ENCODE measurements around the gene STK17A. TPM values are rescaled to one million over a fixed set of nuclear protein-coding genes. Genes with fewer than 3 reads are reported as not detected.

The STK17A gene
- total RNA-seq, 1 experiment from 2014 or later, result 75.4 TPM

DNA sequence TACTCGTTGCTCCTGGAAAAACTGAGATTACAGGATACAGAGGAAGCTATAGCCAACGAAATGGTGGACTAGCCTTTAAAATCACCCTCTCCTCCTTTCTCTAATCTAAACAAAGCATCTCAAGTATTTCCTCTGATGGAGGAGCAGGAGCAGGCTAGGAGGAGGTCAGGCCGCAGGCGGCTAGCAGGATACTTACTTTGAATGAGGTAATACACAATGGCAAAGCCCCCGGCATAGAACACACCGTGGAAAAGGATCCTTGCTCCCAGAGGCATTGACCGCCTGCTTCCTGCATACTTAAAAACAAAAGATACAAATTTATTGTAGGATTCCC lies 64.4 kb downstream of the STK17A start:
- TF ChIP-seq, protein P1, sequence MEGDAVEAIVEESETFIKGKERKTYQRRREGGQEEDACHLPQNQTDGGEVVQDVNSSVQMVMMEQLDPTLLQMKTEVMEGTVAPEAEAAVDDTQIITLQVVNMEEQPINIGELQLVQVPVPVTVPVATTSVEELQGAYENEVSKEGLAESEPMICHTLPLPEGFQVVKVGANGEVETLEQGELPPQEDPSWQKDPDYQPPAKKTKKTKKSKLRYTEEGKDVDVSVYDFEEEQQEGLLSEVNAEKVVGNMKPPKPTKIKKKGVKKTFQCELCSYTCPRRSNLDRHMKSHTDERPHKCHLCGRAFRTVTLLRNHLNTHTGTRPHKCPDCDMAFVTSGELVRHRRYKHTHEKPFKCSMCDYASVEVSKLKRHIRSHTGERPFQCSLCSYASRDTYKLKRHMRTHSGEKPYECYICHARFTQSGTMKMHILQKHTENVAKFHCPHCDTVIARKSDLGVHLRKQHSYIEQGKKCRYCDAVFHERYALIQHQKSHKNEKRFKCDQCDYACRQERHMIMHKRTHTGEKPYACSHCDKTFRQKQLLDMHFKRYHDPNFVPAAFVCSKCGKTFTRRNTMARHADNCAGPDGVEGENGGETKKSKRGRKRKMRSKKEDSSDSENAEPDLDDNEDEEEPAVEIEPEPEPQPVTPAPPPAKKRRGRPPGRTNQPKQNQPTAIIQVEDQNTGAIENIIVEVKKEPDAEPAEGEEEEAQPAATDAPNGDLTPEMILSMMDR (conservative IDR thresholded peaks at IDR 0.05; ENCODE audit: low read depth, low read length), result no peak
- TF ChIP-seq EZH2phosphoT487 (IDR thresholded peaks at IDR 0.05; ENCODE audit: borderline replicate concordance, low read length), result no peak
- no peak for TF ChIP-seq EZH2 (IDR thresholded peaks at IDR 0.05; ENCODE audit: low read length, unreplicated experiment)
- H3K4me2 ChIP-seq (ENCODE audit: low read length), result peak overlapping the region; percentile 71
- POLR2A ChIA-PET (ENCODE audit: unreplicated experiment), result interaction anchor here (0.5 to 1.5 kb wide), 2 partner anchors 10 to 65 kb away, joined by 4 to 45 read pairs; partner anchors contain the start of gene STK17A
- H4K20me1 ChIP-seq (ENCODE audit: low read length), result no peaks in the 10 kb centered on the region
- H3K27me3 ChIP-seq (ENCODE audit: low read length), result no peaks in the 10 kb centered on the region
- peak overlapping the region; percentile 33 for H3K4me3 ChIP-seq (ENCODE audit: low read length)
- ATAC-seq, result no peak
- H3K9ac ChIP-seq (ENCODE audit: low read length), result peak overlapping the region; percentile 88
- H3K36me3 ChIP-seq (ENCODE audit: low read depth, low read length), result peaks cover 23% of the 10 kb centered on the region
- peaks cover 64% of the 10 kb centered on the region for H3K79me2 ChIP-seq (ENCODE audit: low read length)
- TSS peak; percentile 50 for BruUV-seq (replicated peaks)
- peak overlapping the region; percentile 99 for H3K27ac ChIP-seq (ENCODE audit: low read length)
- intact Hi-C loops (cut with micrococcal nuclease), result loop anchor here (5.0 kb wide), 1 partner anchor 190 kb away; no protein-coding TSS in a partner anchor
- peaks cover 71% of the 10 kb centered on the region for H3K4me1 ChIP-seq (ENCODE audit: insufficient read depth, low read length)
- peaks cover 23% of the 10 kb centered on the region for H3F3A ChIP-seq (ENCODE audit: low read length, unreplicated experiment)
- CTCF ChIA-PET, result interaction anchor here (0.7 to 1.4 kb wide), 4 partner anchors 45 to 65 kb away, joined by 3 to 13 read pairs (median 6); partner anchors contain the start of gene STK17A
- H3K9me2 ChIP-seq (replicated peaks; ENCODE audit: low read length), result no peaks in the 10 kb centered on the region
- no peak for DNase-seq
- H3K9me3 ChIP-seq (ENCODE audit: low read length), result no peaks in the 10 kb centered on the region
- H2AFZ ChIP-seq (ENCODE audit: low read length), result no peak overlapping the region

DNA sequence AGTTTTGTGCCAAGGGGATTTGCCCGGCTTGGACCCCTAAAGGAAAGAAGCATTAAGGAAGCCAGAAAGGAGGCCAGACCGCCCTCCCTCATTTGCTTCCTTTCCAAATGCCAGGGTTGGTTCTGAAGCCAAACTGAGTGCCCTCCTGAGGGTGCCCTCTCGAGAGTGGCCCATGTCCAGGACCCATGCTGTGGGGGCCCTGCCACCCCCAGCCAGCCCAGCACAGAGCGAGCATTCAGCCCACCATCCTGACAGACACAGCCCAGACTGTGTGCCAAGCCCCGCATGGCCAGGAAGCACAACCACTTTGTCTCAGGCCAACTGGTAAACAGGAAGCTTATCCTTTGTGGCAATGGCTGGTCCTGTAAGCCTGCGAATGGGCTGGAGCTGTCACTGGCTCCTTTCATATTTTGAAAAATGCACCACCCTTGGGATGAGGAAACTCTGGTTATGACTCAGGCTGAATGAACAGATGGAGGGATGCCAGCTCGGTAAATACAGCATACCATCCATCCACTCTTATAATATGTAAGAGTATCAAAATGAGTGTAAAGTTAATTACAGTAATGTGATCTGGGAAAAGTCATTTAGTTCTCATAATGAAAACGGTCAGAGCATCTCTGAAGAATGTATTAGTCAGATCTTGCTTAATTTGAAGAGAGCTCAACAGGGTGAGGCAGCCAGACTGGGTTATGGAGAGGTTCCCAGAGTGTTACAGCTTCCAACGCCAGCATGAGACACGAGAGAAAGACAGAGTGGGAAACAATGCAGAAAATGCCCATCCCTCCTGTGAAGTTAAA lies 65.0 kb downstream of the STK17A start:
- Histone ChIP-seq H3K27me3 (ENCODE audit: low read length) (no peaks in the 10 kb centered on the region), H3K27ac (ENCODE audit: low read length) (peak overlapping the region; percentile 99), H3K9ac (ENCODE audit: low read length) (peak overlapping the region; percentile 88), H3K36me3 (ENCODE audit: low read depth, low read length) (peaks cover 23% of the 10 kb centered on the region), H4K20me1 (ENCODE audit: low read length) (no peaks in the 10 kb centered on the region), H3K4me2 (ENCODE audit: low read length) (peak overlapping the region; percentile 75), H3K4me3 (ENCODE audit: low read length) (peak overlapping the region; percentile 33; the same call in 1 of the 2 replicates), H3K9me3 (ENCODE audit: low read length) (no peaks in the 10 kb centered on the region), H3K79me2 (ENCODE audit: low read length) (peaks cover 62% of the 10 kb centered on the region), H3F3A (ENCODE audit: low read length, unreplicated experiment) (peaks cover 23% of the 10 kb centered on the region), H3K9me2 (replicated peaks; ENCODE audit: low read length) (no peaks in the 10 kb centered on the region), H2AFZ (ENCODE audit: low read length) (no peak overlapping the region), H3K4me1 (ENCODE audit: insufficient read depth, low read length) (peaks cover 73% of the 10 kb centered on the region)
- intact Hi-C loops (cut with micrococcal nuclease), result loop anchor here (1.0 to 5.0 kb wide), 6 partner anchors 11 to 189 kb away; no protein-coding TSS in a partner anchor
- ATAC-seq (peak; percentile 64), DNase-seq (peak; percentile 98)
- ChIA-PET POLR2A (ENCODE audit: unreplicated experiment) (interaction anchor here (0.5 to 1.5 kb wide), 6 partner anchors 10 to 68 kb away, joined by 3 to 45 read pairs (median 4); partner anchors contain the start of gene STK17A), CTCF (interaction anchor here (0.6 to 1.4 kb wide), 5 partner anchors 8 to 114 kb away, joined by 3 to 13 read pairs (median 3); partner anchors contain the start of gene STK17A)
- TF ChIP-seq EZH2 (IDR thresholded peaks at IDR 0.05; ENCODE audit: low read length, unreplicated experiment), result no peak
- TF ChIP-seq, protein P1 (conservative IDR thresholded peaks at IDR 0.05; ENCODE audit: low read depth, low read length), result no peak
- TF ChIP-seq EZH2phosphoT487 (IDR thresholded peaks at IDR 0.05; ENCODE audit: borderline replicate concordance, low read length), result no peak
- no TSS peak for BruUV-seq (replicated peaks)

Data from PC-3 (cell line).